GOT3 (cell line): ENCODE measurements around the gene SERINC4.
"Not testable (repeated sequence)": the region's sequence is repeated elsewhere in the genome, so short reads cannot be mapped to it uniquely, and the experiment has no call there.

Source experiments
- DNase-seq: peaks from one replicate; lab custom pipeline; 2025; ENCODE audit warnings: mixed read lengths; lab: John Stamatoyannopoulos, UW

SERINC4 gene

GRCh38 chr15:43799945-43800285 lies at the start of gene SERINC4:
Gene SERINC4, minus strand, starts transcription at chr15:43800220. Its CDS starts 234 bp downstream, at chr15:43799986.
- no peak for DNase-seq

- no peak for DNase-seq
Measured at GRCh38 chr15:43845421-43845820, 45.4 kb upstream of the SERINC4 start.

- DNase-seq: not testable (repeated sequence)
Measured at GRCh38 chr15:43832485-43832884, 32.5 kb upstream of the SERINC4 start.

- DNase-seq: not testable (repeated sequence)
Measured at GRCh38 chr15:43831519-43832052, 31.6 kb upstream of the SERINC4 start.

- DNase-seq: not testable (repeated sequence)
Measured at GRCh38 chr15:43830691-43831275, 30.8 kb upstream of the SERINC4 start.

GRCh38 chr15:43829951-43830540 lies 30.0 kb upstream of the SERINC4 start:
- DNase-seq: not testable (repeated sequence)

- DNase-seq: no peak
Measured at GRCh38 chr15:43828061-43828657, 28.1 kb upstream of the SERINC4 start.

GRCh38 chr15:43826508-43827341 lies 26.7 kb upstream of the SERINC4 start, which contains the start of gene WDR76:
Gene WDR76, plus strand, starts transcription at chr15:43827002. Its CDS starts 31 bp downstream, at chr15:43827033.
- DNase-seq: no peak

- no peak for DNase-seq
Measured at GRCh38 chr15:43826029-43826507, 26.0 kb upstream of the SERINC4 start.

GRCh38 chr15:43825305-43825704 lies 25.3 kb upstream of the SERINC4 start:
- not testable (repeated sequence) for DNase-seq

GRCh38 chr15:43824302-43825246 lies 24.6 kb upstream of the SERINC4 start, which contains the start of gene MFAP1:
Gene MFAP1, minus strand, starts transcription at chr15:43824690. Its CDS starts 121 bp downstream, at chr15:43824569.
- peak; percentile 54 for DNase-seq

- no peak for DNase-seq
Measured at GRCh38 chr15:43821505-43821904, 21.5 kb upstream of the SERINC4 start.

- not testable (repeated sequence) for DNase-seq
Measured at GRCh38 chr15:43815064-43815463, 15.0 kb upstream of the SERINC4 start.

- no peak for DNase-seq
Measured at GRCh38 chr15:43808960-43809678, 9.1 kb upstream of the SERINC4 start.

GRCh38 chr15:43808435-43808950 lies 8.5 kb upstream of the SERINC4 start:
- no peak for DNase-seq

GRCh38 chr15:43802676-43803075 lies 2.7 kb upstream of the SERINC4 start:
- not testable (repeated sequence) for DNase-seq

- DNase-seq: peak; percentile 58
Measured at GRCh38 chr15:43800286-43801141, 494 bp upstream of the SERINC4 start, which contains the start of gene HYPK. Gene HYPK, plus strand, starts transcription at chr15:43800599. Its CDS starts 24 bp downstream, at chr15:43800623.

- DNase-seq: no peak
Measured at GRCh38 chr15:43799209-43799944, 643 bp downstream of the SERINC4 start.
